HUES64 (cell line): ENCODE results near the gene KIF18A. TPM values are rescaled to one million over a fixed set of nuclear protein-coding genes. Genes with fewer than 3 reads are reported as not detected.
A peak's percentile ranks its signal among the peaks of the same experiment; 100 is the strongest.

Source experiments
- H3K27ac ChIP-seq: 2 replicates; pipeline ENCODE4 v1.7.0; 2013; ENCODE audit warnings: low read depth, low read length, inconsistent platforms
- H3K27me3 ChIP-seq: 2 replicates; pipeline ENCODE4 v1.6.1; 2013; ENCODE audit warnings: mild to moderate bottlenecking, low read length; ENCODE audit not compliant: insufficient read depth
- H3K36me3 ChIP-seq: 2 replicates; pipeline ENCODE4 v1.6.1; 2013; ENCODE audit warnings: mild to moderate bottlenecking, low read length; ENCODE audit not compliant: insufficient read depth
- H3K4me1 ChIP-seq: 2 replicates; pipeline ENCODE4 v1.6.1; 2013; ENCODE audit warnings: mild to moderate bottlenecking, low read length, moderate library complexity; ENCODE audit not compliant: insufficient read depth
- H3K4me3 ChIP-seq: 2 replicates; pipeline ENCODE4 v1.5.1; 2013; ENCODE audit warnings: mild to moderate bottlenecking, low read length, moderate library complexity
- H3K9ac ChIP-seq: 2 replicates; pipeline ENCODE4 v1.6.1; 2013; ENCODE audit warnings: mild to moderate bottlenecking, low read depth, low read length
- H3K9me3 ChIP-seq: 2 replicates; pipeline ENCODE4 v1.6.1; 2013; ENCODE audit warnings: low read depth, low read length; ENCODE audit not compliant: insufficient read depth
- WGBS: fragments of 150-250, 120-280 bp; methylation state at CpG from one replicate; pipeline ENCODE4 v1.1.7; 2013; ENCODE audit warnings: missing lambda C conversion rate; 5-methylcytosine and 5-hydroxymethylcytosine counted together
- polyA plus RNA-seq, 2 experiments: library from polyadenylated mRNA; stranded (reverse); fragments of 50-300 nt; gene quantifications; one replicate each; pipeline ENCODE4 v1.2.3, GENCODE V29; 2013

Gene KIF18A
- 18.0 TPM for polyA plus RNA-seq (2013, experiment 1 of 2)
- polyA plus RNA-seq (2013, experiment 2 of 2): 19.1 TPM

GRCh38 chr11:28107750-28108618, at the start of gene KIF18A, which contains the start of gene METTL15:
Gene KIF18A, minus strand, starts transcription at chr11:28108156. Its CDS starts 10,209 bp downstream, at chr11:28097947.
Gene METTL15, plus strand, starts transcription at chr11:28108388. Its CDS starts 4,947 bp downstream, at chr11:28113335.
- H3K27me3 ChIP-seq: no peaks in the 10 kb centered on the region
- peak within 1 kb of the TSS; percentile 88 for H3K27ac ChIP-seq
- H3K9ac ChIP-seq: peak within 1 kb of the TSS; percentile 84
- under 1% methylated on average over 38 of the region's 38 CpGs for WGBS
- H3K9me3 ChIP-seq: no peaks in the 10 kb centered on the region
- H3K4me1 ChIP-seq: peaks cover 28% of the 10 kb centered on the region
- H3K36me3 ChIP-seq: no peaks in the 10 kb centered on the region
- H3K4me3 ChIP-seq: peak within 1 kb of the TSS; percentile 91

- WGBS: 96% methylated on average over 2 of the region's 2 CpGs
- H3K4me3 ChIP-seq: no peak overlapping the region
- H3K27ac ChIP-seq: no peak overlapping the region
- H3K36me3 ChIP-seq: peaks cover 15% of the 10 kb centered on the region
- peaks cover 29% of the 10 kb centered on the region for H3K4me1 ChIP-seq
- no peak overlapping the region for H3K9ac ChIP-seq
- no peaks in the 10 kb centered on the region for H3K9me3 ChIP-seq
- no peaks in the 10 kb centered on the region for H3K27me3 ChIP-seq
Observed at GRCh38 chr11:28153586-28153985, 45.6 kb upstream of the KIF18A start.

GRCh38 chr11:28152743-28153142, 44.8 kb upstream of the KIF18A start:
- 95% methylated on average over 2 of the region's 2 CpGs for WGBS
- no peak overlapping the region for H3K9ac ChIP-seq
- no peak overlapping the region for H3K27ac ChIP-seq
- H3K4me1 ChIP-seq: peaks cover 29% of the 10 kb centered on the region
- no peak overlapping the region for H3K4me3 ChIP-seq
- peaks cover 7% of the 10 kb centered on the region; the same call in 1 of the 2 replicates for H3K36me3 ChIP-seq
- H3K9me3 ChIP-seq: no peaks in the 10 kb centered on the region
- H3K27me3 ChIP-seq: no peaks in the 10 kb centered on the region

- WGBS: 83% methylated on average over 2 of the region's 2 CpGs
- Histone ChIP-seq H3K27ac (no peak overlapping the region; the same call in 1 of the 2 replicates), H3K4me3 (no peak overlapping the region), H3K27me3 (no peaks in the 10 kb centered on the region), H3K4me1 (peaks cover 46% of the 10 kb centered on the region), H3K9ac (no peak overlapping the region), H3K36me3 (0 out of 2 replicates have a peak, but pooled peaks cover 2% of the 10 kb centered on the region), H3K9me3 (peaks cover 1% of the 10 kb centered on the region)
Observed at GRCh38 chr11:28146123-28146751, 38.3 kb upstream of the KIF18A start.

GRCh38 chr11:28144808-28145207, 36.9 kb upstream of the KIF18A start:
- no peak overlapping the region for H3K4me3 ChIP-seq
- H3K9ac ChIP-seq: no peak overlapping the region
- peaks cover 16% of the 10 kb centered on the region for H3K9me3 ChIP-seq
- no peaks in the 10 kb centered on the region for H3K27me3 ChIP-seq
- peaks cover 7% of the 10 kb centered on the region; the same call in 1 of the 2 replicates for H3K36me3 ChIP-seq
- H3K4me1 ChIP-seq: peaks cover 37% of the 10 kb centered on the region; the same call in 1 of the 2 replicates
- no peak overlapping the region for H3K27ac ChIP-seq
- 90% methylated on average over 2 of the region's 2 CpGs for WGBS

GRCh38 chr11:28142724-28143123, 34.8 kb upstream of the KIF18A start:
- Histone ChIP-seq H3K9me3 (peaks cover 37% of the 10 kb centered on the region), H3K36me3 (peaks cover 24% of the 10 kb centered on the region), H3K27me3 (no peaks in the 10 kb centered on the region), H3K27ac (no peak overlapping the region), H3K4me3 (no peak overlapping the region), H3K9ac (no peak overlapping the region), H3K4me1 (peaks cover 33% of the 10 kb centered on the region; the same call in 1 of the 2 replicates)
- WGBS: 100% methylated on average over 1 of the region's 1 CpG

- Histone ChIP-seq H3K4me1 (peaks cover 19% of the 10 kb centered on the region; the same call in 1 of the 2 replicates), H3K36me3 (peaks cover 42% of the 10 kb centered on the region), H3K4me3 (no peak overlapping the region), H3K9ac (no peak overlapping the region), H3K27me3 (no peaks in the 10 kb centered on the region), H3K9me3 (peaks cover 55% of the 10 kb centered on the region), H3K27ac (peak overlapping the region; percentile 80; the same call in 1 of the 2 replicates)
- 96% methylated on average over 9 of the region's 9 CpGs for WGBS
Observed at GRCh38 chr11:28140689-28141455, 32.9 kb upstream of the KIF18A start.

- no peak overlapping the region for H3K9ac ChIP-seq
- H3K9me3 ChIP-seq: peaks cover 64% of the 10 kb centered on the region
Observed at GRCh38 chr11:28139841-28140415, 32.0 kb upstream of the KIF18A start.

GRCh38 chr11:28137832-28138231, 29.9 kb upstream of the KIF18A start:
- H3K27me3 ChIP-seq: no peaks in the 10 kb centered on the region
- 100% methylated on average over 1 of the region's 1 CpG for WGBS

More at GRCh38 chr11:28139841-28140415, 32.0 kb upstream of the KIF18A start:
- Histone ChIP-seq H3K4me3 (no peak overlapping the region), H3K36me3 (peaks cover 50% of the 10 kb centered on the region), H3K27ac (peak overlapping the region; percentile 80; the same call in 1 of the 2 replicates), H3K27me3 (no peaks in the 10 kb centered on the region), H3K4me1 (peaks cover 9% of the 10 kb centered on the region; the same call in 1 of the 2 replicates)
- 86% methylated on average over 5 of the region's 5 CpGs for whole genome bisulfite sequencing

GRCh38 chr11:28137366-28137765, 29.4 kb upstream of the KIF18A start:
- 94% methylated on average over 2 of the region's 3 CpGs for WGBS
- Histone ChIP-seq H3K9me3 (peaks cover 71% of the 10 kb centered on the region), H3K36me3 (peaks cover 67% of the 10 kb centered on the region), H3K4me3 (no peak overlapping the region), H3K27me3 (no peaks in the 10 kb centered on the region), H3K4me1 (peaks cover 3% of the 10 kb centered on the region; the same call in 1 of the 2 replicates), H3K9ac (no peak overlapping the region), H3K27ac (no peak overlapping the region)

More at GRCh38 chr11:28137832-28138231, 29.9 kb upstream of the KIF18A start:
- no peak overlapping the region for H3K27ac ChIP-seq
- H3K36me3 ChIP-seq: peaks cover 66% of the 10 kb centered on the region
- peaks cover 71% of the 10 kb centered on the region for H3K9me3 ChIP-seq
- no peaks in the 10 kb centered on the region for H3K4me1 ChIP-seq
- no peak overlapping the region for H3K4me3 ChIP-seq
- H3K9ac ChIP-seq: no peak overlapping the region
